B cell (primary cell): Measurements from ENCODE around the gene PHLDB3. TPM values are rescaled to one million over a fixed set of nuclear protein-coding genes. Genes with fewer than 3 reads are reported as not detected.
"Not testable (repeated sequence)": the region's sequence is repeated elsewhere in the genome, so short reads cannot be mapped to it uniquely, and the experiment has no call there.

Experiments used
- ATAC-seq: fragments of 200-7000 bp; cut with Tn5 transposase; one replicate; pipeline ENCODE4 v1.10.0; 2021; ENCODE audit warnings: low read depth, mild to moderate bottlenecking, moderate number of reproducible peaks, moderate library complexity
- CTCF ChIA-PET: fragments of 350-600 bp; sonication (Branson Sonifier 250); formaldehyde crosslinking; loops from one replicate; lab custom pipeline; 2021; ENCODE audit warnings: antibody characterized with exemption, inconsistent platforms; lab: Charles Lee
- POLR2A ChIA-PET: fragments of 350-600 bp; sonication (Branson Sonifier 250); formaldehyde crosslinking; loops from one replicate; lab custom pipeline; 2021; ENCODE audit warnings: antibody characterized with exemption; lab: Charles Lee
- DNase-seq: peaks from one replicate; pipeline ENCODE4 v3.0.0; 2013
- H2AFZ ChIP-seq: 2 replicates; pipeline ENCODE4 v1.6.1; 2012; ENCODE audit warnings: mild to moderate bottlenecking, low read depth, low read length; ENCODE audit not compliant: insufficient read depth, poor library complexity, severe bottlenecking
- H3K27ac ChIP-seq, 2 donors: 1 replicate in 1 of 2; 2 replicates in 1 of 2; pipeline ENCODE4 v1.5.1; 2012 to 2013; ENCODE audit warnings: low read length in 2 of 2, mild to moderate bottlenecking in 2 of 2, moderate library complexity in 1 of 2
- H3K27me3 ChIP-seq, 4 experiments: fragments of 200-600 bp in 1 of 4; sonication (generic) in 1 of 4; replicated peaks in 1 of 4; 1 replicate in 2 of 4; 2 replicates in 2 of 4; pipeline versions ENCODE4 v1.6.1 to v1.7.0; 2013 to 2016; ENCODE audit warnings: low read length in 3 of 4, mild to moderate bottlenecking in 2 of 4, mixed read lengths in 1 of 4, moderate library complexity in 1 of 4; ENCODE audit not compliant: insufficient read depth in 4 of 4, control insufficient read depth in 3 of 4; ENCODE audit errors: control extremely low read depth in 1 of 4
- H3K36me3 ChIP-seq, 2 experiments: replicated peaks in 1 of 2; 1 replicate in 1 of 2; 2 replicates in 1 of 2; pipeline versions ENCODE4 v1.6.1 to v1.7.1; 2013; ENCODE audit warnings: low read length in 1 of 2; ENCODE audit not compliant: insufficient read depth in 2 of 2, control insufficient read depth in 1 of 2; ENCODE audit errors: control extremely low read depth in 1 of 2, extremely low read depth in 1 of 2
- H3K4me1 ChIP-seq, 2 donors: fragments of 200-600 bp in 1 of 2; sonication (generic) in 1 of 2; 1 replicate in 1 of 2; 2 replicates in 1 of 2; pipeline versions ENCODE4 v1.5.1 to v1.6.1; 2013 to 2017; ENCODE audit warnings: low read length in 2 of 2; ENCODE audit not compliant: control insufficient read depth in 2 of 2, insufficient read depth in 2 of 2
- H3K4me2 ChIP-seq: replicated peaks from 2 replicates; pipeline ENCODE3; 2012; ENCODE audit warnings: mild to moderate bottlenecking, low read depth, low read length; ENCODE audit not compliant: poor library complexity, severe bottlenecking
- H3K4me3 ChIP-seq, 5 experiments: fragments of 200-600 bp in 1 of 5; sonication (generic) in 1 of 5; 1 replicate in 3 of 5; 2 replicates in 2 of 5; pipeline versions ENCODE4 v1.5.1 to v1.7.0; 2011 to 2016; ENCODE audit warnings: low read length in 4 of 5, mild to moderate bottlenecking in 4 of 5, low read depth in 2 of 5, control low read depth in 1 of 5, moderate library complexity in 1 of 5; ENCODE audit not compliant: insufficient read depth in 1 of 5; ENCODE audit errors: control extremely low read depth in 1 of 5, extremely low read depth in 1 of 5
- H3K79me2 ChIP-seq: fragments of 200-600 bp; sonication (generic); one replicate; pipeline ENCODE4 v1.6.0; 2016; ENCODE audit warnings: low read length; ENCODE audit not compliant: control insufficient read depth, insufficient read depth
- H3K9ac ChIP-seq: fragments of 200-600 bp; sonication (generic); 2 replicates; pipeline ENCODE4 v1.6.1; 2017; ENCODE audit warnings: mild to moderate bottlenecking, low read length, moderate library complexity
- H3K9me3 ChIP-seq, 3 donors: one replicate each; pipeline versions ENCODE4 v1.6.1 to v1.7.1; 2013; ENCODE audit warnings: low read length in 2 of 3; ENCODE audit not compliant: control insufficient read depth in 2 of 3, insufficient read depth in 1 of 3; ENCODE audit errors: control extremely low read depth in 1 of 3
- H4K20me1 ChIP-seq: 2 replicates; pipeline ENCODE4 v1.6.0; 2012; ENCODE audit warnings: mild to moderate bottlenecking, low read length; ENCODE audit not compliant: insufficient read depth, control insufficient read depth, poor library complexity, severe bottlenecking
- H3K27ac Mint-ChIP-seq: one replicate; pipeline ENCODE4 v1.8.0; 2021; ENCODE audit warnings: mixed read lengths
- H3K27me3 Mint-ChIP-seq: one replicate; pipeline ENCODE4 v1.8.0; 2021; ENCODE audit warnings: mixed read lengths
- H3K4me1 Mint-ChIP-seq: one replicate; pipeline ENCODE4 v1.8.0; 2021; ENCODE audit warnings: mixed read lengths
- H3K4me3 Mint-ChIP-seq: one replicate; pipeline ENCODE4 v1.8.0; 2021; ENCODE audit warnings: mixed read lengths
- H3K9me3 Mint-ChIP-seq: one replicate; pipeline ENCODE4 v1.8.0; 2022; ENCODE audit warnings: mixed read lengths; ENCODE audit not compliant: insufficient read depth
- CTCF ChIP-seq: fragments of 200-600 bp; IDR thresholded peaks from one replicate; pipeline ENCODE4 v1.8.0; 2022; ENCODE audit warnings: antibody characterized with exemption, mild to moderate bottlenecking
- EZH2 ChIP-seq: IDR thresholded peaks from 2 replicates; pipeline ENCODE4 v1.6.1; 2012; ENCODE audit warnings: borderline replicate concordance, low read depth, mild to moderate bottlenecking, moderate library complexity, low read length; ENCODE audit not compliant: insufficient read depth, poor library complexity, severe bottlenecking
- WGBS: methylation state at CpG from one replicate; pipeline ENCODE4 v1.1.5; 2013; ENCODE audit warnings: missing lambda C conversion rate; ENCODE audit not compliant: insufficient coverage; 5-methylcytosine and 5-hydroxymethylcytosine counted together
- intact Hi-C: fragments of 100-400 bp; cut with micrococcal nuclease; formaldehyde crosslinking; loops from one replicate; pipeline ENCODE4 v1.10.0; 2022
- polyA plus RNA-seq: library from polyadenylated mRNA; depleted of rRNA; stranded (reverse); fragments of >200 nt; gene quantifications from 2 replicates; pipeline ENCODE4 v1.2.3, GENCODE V29; 2012
- total RNA-seq, 2 donors: library from RNA; stranded (reverse); fragments of 120-200 nt in 1 of 2; gene quantifications; 1 replicate in 1 of 2; 2 replicates in 1 of 2; pipeline versions ENCODE4 v1.2.3 to v1.2.4, GENCODE V29; 2013 to 2022

Gene PHLDB3
- total and polyA plus RNA-seq, 2 donors (not counting 1 experiment from before 2014, with no cell fraction given): 10.2 to 30.7 TPM

- DNase-seq (no peak), ATAC-seq (no peak)
- intact Hi-C loops: loop anchor here (5.0 to 10.0 kb wide), 2 partner anchors 340 to 368 kb away; partner anchors contain the start of gene KCNN4
- 97% methylated on average over 15 of the region's 15 CpGs for WGBS
- no peaks in the 10 kb centered on the region for H3K9me3 ChIP-seq
- no peaks in the 10 kb centered on the region for H3K9me3 Mint-ChIP-seq
- no peak overlapping the region for H3K27ac ChIP-seq
- no peak overlapping the region for H3K4me2 ChIP-seq
- H3K9ac ChIP-seq: no peak overlapping the region
- CTCF ChIA-PET: interaction anchor here (1.8 to 18.4 kb wide), 4 partner anchors 10 to 78 kb away, joined by 8 to 644 read pairs (median 32); partner anchors contain the start of gene ETHE1
- no peaks in the 10 kb centered on the region for H4K20me1 ChIP-seq
- peaks cover 2 to 11% of the 10 kb centered on the region in 2 donors for H3K4me1 ChIP-seq
- TF ChIP-seq EZH2 (no peak), CTCF (no peak)
- no peaks in the 10 kb centered on the region for H3K36me3 ChIP-seq
- no peaks in the 10 kb centered on the region for H3K79me2 ChIP-seq
- no peak overlapping the region for H3K4me3 Mint-ChIP-seq
- no peak overlapping the region for H2AFZ ChIP-seq
- no peaks in the 10 kb centered on the region for H3K27me3 Mint-ChIP-seq
- no peaks in the 10 kb centered on the region for H3K27me3 ChIP-seq
- H3K4me3 ChIP-seq: no peak overlapping the region
- POLR2A ChIA-PET: no interaction called here
- no peak overlapping the region for H3K27ac Mint-ChIP-seq
- H3K4me1 Mint-ChIP-seq: peaks cover 12% of the 10 kb centered on the region
Measured at GRCh38 chr19:43444531-43445287, 59.8 kb downstream of the PHLDB3 start.

DNA sequence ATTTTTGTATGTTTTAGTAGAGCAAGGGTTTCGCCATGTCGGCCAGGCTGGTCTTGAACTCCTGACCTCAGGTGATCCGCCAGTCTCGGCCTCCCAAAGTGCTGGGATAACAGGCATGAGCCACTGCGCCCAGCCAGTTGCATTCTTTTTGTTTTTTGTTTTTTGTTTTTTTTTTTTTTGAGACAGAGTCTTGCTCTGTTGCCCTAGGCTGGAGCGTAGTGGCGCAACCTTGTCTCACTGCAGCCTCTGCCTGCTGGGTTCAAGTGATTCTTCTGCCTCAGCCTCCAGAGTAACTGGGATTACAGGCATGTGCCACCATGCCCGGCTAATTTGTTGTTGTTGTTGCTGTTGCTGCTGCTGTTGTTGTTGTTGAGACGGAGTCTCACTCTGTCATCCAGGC, 60.5 kb downstream of the PHLDB3 start:
- H3K4me1 Mint-ChIP-seq: peaks cover 18% of the 10 kb centered on the region
- H3K9ac ChIP-seq, H3K4me3 ChIP-seq, ATAC-seq, H3K27ac Mint-ChIP-seq, H4K20me1 ChIP-seq, POLR2A ChIA-PET, DNase-seq, H2AFZ ChIP-seq, H3K27me3 ChIP-seq, H3K36me3 ChIP-seq, H3K9me3 ChIP-seq, H3K27ac ChIP-seq, H3K4me2 ChIP-seq, H3K4me3 Mint-ChIP-seq, H3K9me3 Mint-ChIP-seq, H3K79me2 ChIP-seq, H3K27me3 Mint-ChIP-seq: not testable (repeated sequence)
- H3K4me1 ChIP-seq: peaks cover 6 to 16% of the 10 kb centered on the region in 2 donors
- CTCF ChIA-PET: interaction anchor here (1.8 to 18.4 kb wide), 3 partner anchors 13 to 78 kb away, joined by 8 to 644 read pairs (median 50); partner anchors contain the start of gene ETHE1
- intact Hi-C loops: loop anchor here (10.0 kb wide), 1 partner anchor 341 kb away; the partner anchor contains the start of gene KCNN4
- 100% methylated on average over 9 of the region's 9 CpGs for whole genome bisulfite sequencing
